T-helper 2 cell treated with Interferon-gamma antibody and Interleukin-4, amounts not matched to agents 5 μg/mL and 100 μg/mL, for 36 hours (primary cell): Measurements from ENCODE around the gene ABCA6.
"Not testable (repeated sequence)": the region's sequence is repeated elsewhere in the genome, so short reads cannot be mapped to it uniquely, and the experiment has no call there.

ENCODE experiments used
- DNase-seq: peaks from one replicate; pipeline ENCODE4 v3.0.0; 2021; ENCODE audit warnings: low spot score
- H3K27ac Mint-ChIP-seq: one replicate; pipeline ENCODE4 v1.8.0; 2021; ENCODE audit warnings: mild to moderate bottlenecking, mixed read lengths
- H3K27me3 Mint-ChIP-seq: one replicate; pipeline ENCODE4 v1.8.0; 2021; ENCODE audit warnings: low read depth, mixed read lengths
- H3K36me3 Mint-ChIP-seq: one replicate; pipeline ENCODE4 v1.8.0; 2021; ENCODE audit warnings: low read depth, mixed read lengths
- H3K4me1 Mint-ChIP-seq: one replicate; pipeline ENCODE4 v1.8.0; 2021; ENCODE audit warnings: low read depth, mixed read lengths
- H3K4me3 Mint-ChIP-seq: one replicate; pipeline ENCODE4 v1.8.0; 2022; ENCODE audit warnings: mild to moderate bottlenecking, moderate library complexity, mixed read lengths
- H3K9me3 Mint-ChIP-seq: one replicate; pipeline ENCODE4 v1.8.0; 2021; ENCODE audit warnings: mixed read lengths

Gene ABCA6

GRCh38 chr17:69072803-69073256, 68.9 kb downstream of the ABCA6 start:
- not testable (repeated sequence) for H3K27me3 Mint-ChIP-seq, H3K4me3 Mint-ChIP-seq, H3K27ac Mint-ChIP-seq, DNase-seq, H3K4me1 Mint-ChIP-seq, H3K36me3 Mint-ChIP-seq, H3K9me3 Mint-ChIP-seq

GRCh38 chr17:69071233-69071586, 70.5 kb downstream of the ABCA6 start:
- H3K4me3 Mint-ChIP-seq, H3K36me3 Mint-ChIP-seq, H3K9me3 Mint-ChIP-seq, H3K27ac Mint-ChIP-seq, DNase-seq, H3K4me1 Mint-ChIP-seq, H3K27me3 Mint-ChIP-seq: not testable (repeated sequence)

DNA sequence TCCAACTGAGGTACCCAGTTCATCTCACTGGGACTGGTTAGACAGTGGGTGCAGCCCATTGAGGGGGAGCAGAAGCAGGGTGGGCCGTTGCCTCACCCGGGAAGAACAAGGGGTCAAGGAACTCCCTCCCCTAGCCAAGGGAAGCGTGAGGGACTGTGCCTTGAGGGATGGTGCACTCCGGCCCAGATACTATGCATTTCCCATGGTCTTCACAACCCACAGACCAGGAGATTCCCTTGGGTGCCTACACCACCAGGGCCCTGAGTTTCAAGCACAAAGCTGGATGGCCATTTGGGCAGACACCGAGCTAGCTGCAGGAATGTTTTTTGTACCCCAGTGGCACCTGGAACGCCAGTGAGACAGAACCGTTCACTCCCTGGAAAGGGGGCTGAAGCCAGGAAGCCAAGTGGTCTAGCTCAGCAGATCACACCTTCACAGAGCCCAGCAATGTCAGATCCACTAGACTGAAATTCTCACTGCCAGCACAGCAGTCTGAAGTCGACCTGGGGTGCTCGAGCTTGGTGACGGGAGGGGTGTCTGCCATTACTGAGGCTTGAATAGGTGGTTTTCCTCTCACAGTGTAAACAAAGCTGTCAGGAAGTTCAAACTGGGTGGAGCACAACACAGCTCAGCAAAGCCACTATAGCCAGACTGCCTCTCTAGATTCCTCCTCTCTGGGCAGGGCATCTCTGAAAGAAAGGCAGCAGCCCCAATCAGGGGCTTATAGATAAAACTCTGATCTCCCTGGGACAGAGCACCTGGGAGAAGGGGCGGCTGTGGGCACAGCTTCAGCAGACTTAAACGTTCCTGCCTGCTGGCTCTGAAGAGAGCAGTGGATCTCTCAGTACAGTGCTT, 71.1 kb downstream of the ABCA6 start:
- not testable (repeated sequence) for DNase-seq, H3K27me3 Mint-ChIP-seq, H3K36me3 Mint-ChIP-seq, H3K9me3 Mint-ChIP-seq
- Mint-ChIP-seq H3K27ac (peak overlapping the region; percentile 53), H3K4me3 (peak overlapping the region; percentile 46), H3K4me1 (peaks cover 11% of the 10 kb centered on the region)

- no peak overlapping the region for H3K27ac Mint-ChIP-seq
- H3K4me1 Mint-ChIP-seq = peaks cover 18% of the 10 kb centered on the region
- H3K27me3 Mint-ChIP-seq = peaks cover 8% of the 10 kb centered on the region
- DNase-seq = no peak
- peaks cover 4% of the 10 kb centered on the region for H3K36me3 Mint-ChIP-seq
- peaks cover 5% of the 10 kb centered on the region for H3K9me3 Mint-ChIP-seq
- no peak overlapping the region for H3K4me3 Mint-ChIP-seq
These were observed 72.4 kb downstream of the ABCA6 start for GRCh38 chr17:69069226-69069750.

- Mint-ChIP-seq H3K27me3 (peaks cover 8% of the 10 kb centered on the region), H3K36me3 (peaks cover 4% of the 10 kb centered on the region), H3K4me3 (no peak overlapping the region), H3K4me1 (peaks cover 21% of the 10 kb centered on the region), H3K9me3 (peaks cover 5% of the 10 kb centered on the region), H3K27ac (no peak overlapping the region)
- no peak for DNase-seq
These were observed 74.2 kb downstream of the ABCA6 start for GRCh38 chr17:69067274-69068047.

- H3K27ac Mint-ChIP-seq = peak overlapping the region; percentile 24
- H3K36me3 Mint-ChIP-seq = no peaks in the 10 kb centered on the region
- peak overlapping the region; percentile 30 for H3K4me3 Mint-ChIP-seq
- H3K27me3 Mint-ChIP-seq = peaks cover 2% of the 10 kb centered on the region
- H3K9me3 Mint-ChIP-seq = no peaks in the 10 kb centered on the region
- DNase-seq = no peak
- H3K4me1 Mint-ChIP-seq = peaks cover 21% of the 10 kb centered on the region
These were observed 75.2 kb downstream of the ABCA6 start for GRCh38 chr17:69066482-69066881.

GRCh38 chr17:69065113-69065512, 76.6 kb downstream of the ABCA6 start:
- no peak overlapping the region for H3K27ac Mint-ChIP-seq
- H3K4me1 Mint-ChIP-seq = peaks cover 19% of the 10 kb centered on the region
- no peaks in the 10 kb centered on the region for H3K36me3 Mint-ChIP-seq
- H3K4me3 Mint-ChIP-seq = no peak overlapping the region
- no peaks in the 10 kb centered on the region for H3K9me3 Mint-ChIP-seq
- DNase-seq = no peak
- peaks cover 2% of the 10 kb centered on the region for H3K27me3 Mint-ChIP-seq

- Mint-ChIP-seq H3K4me1 (peaks cover 19% of the 10 kb centered on the region), H3K27ac (no peak overlapping the region), H3K36me3 (no peaks in the 10 kb centered on the region)
These were observed 77.2 kb downstream of the ABCA6 start for GRCh38 chr17:69064476-69064875.

GRCh38 chr17:69064001-69064400, 77.7 kb downstream of the ABCA6 start:
- H3K27me3 Mint-ChIP-seq = peaks cover 2% of the 10 kb centered on the region
- H3K9me3 Mint-ChIP-seq = no peaks in the 10 kb centered on the region
- H3K4me1 Mint-ChIP-seq = peaks cover 19% of the 10 kb centered on the region
- DNase-seq = no peak
- H3K36me3 Mint-ChIP-seq = no peaks in the 10 kb centered on the region
- no peak overlapping the region for H3K4me3 Mint-ChIP-seq
- H3K27ac Mint-ChIP-seq = no peak overlapping the region

More at GRCh38 chr17:69064476-69064875, 77.2 kb downstream of the ABCA6 start:
- no peaks in the 10 kb centered on the region for H3K9me3 Mint-ChIP-seq
- H3K4me3 Mint-ChIP-seq = no peak overlapping the region
- peaks cover 2% of the 10 kb centered on the region for H3K27me3 Mint-ChIP-seq
- DNase-seq = no peak

GRCh38 chr17:69062860-69063581, 78.7 kb downstream of the ABCA6 start:
- Mint-ChIP-seq H3K36me3 (no peaks in the 10 kb centered on the region), H3K4me1 (peaks cover 19% of the 10 kb centered on the region), H3K27me3 (peaks cover 2% of the 10 kb centered on the region), H3K9me3 (no peaks in the 10 kb centered on the region), H3K27ac (no peak overlapping the region), H3K4me3 (no peak overlapping the region)
- no peak for DNase-seq

- peaks cover 2% of the 10 kb centered on the region for H3K27me3 Mint-ChIP-seq
- H3K4me3 Mint-ChIP-seq = no peak overlapping the region
- no peaks in the 10 kb centered on the region for H3K36me3 Mint-ChIP-seq
- H3K4me1 Mint-ChIP-seq = peaks cover 17% of the 10 kb centered on the region
- H3K9me3 Mint-ChIP-seq = peaks cover 2% of the 10 kb centered on the region
- no peak overlapping the region for H3K27ac Mint-ChIP-seq
- no peak for DNase-seq
These were observed 79.8 kb downstream of the ABCA6 start for GRCh38 chr17:69061721-69062556.

- no peak within 1 kb of the TSS for H3K4me3 Mint-ChIP-seq
- DNase-seq = no peak
- H3K9me3 Mint-ChIP-seq = peaks cover 11% of the 10 kb centered on the region
- peaks cover 11% of the 10 kb centered on the region for H3K4me1 Mint-ChIP-seq
- H3K27me3 Mint-ChIP-seq = no peaks in the 10 kb centered on the region
- no peaks in the 10 kb centered on the region for H3K36me3 Mint-ChIP-seq
- no peak within 1 kb of the TSS for H3K27ac Mint-ChIP-seq
These were observed 80.9 kb downstream of the ABCA6 start, which contains the start of gene ABCA9 for GRCh38 chr17:69060822-69061221. Gene ABCA9, minus strand, starts transcription at chr17:69060927. Its CDS starts 9,801 bp downstream, at chr17:69051126.
